Heart left ventricle (tissue), 13 donors: ENCODE measurements around the gene PRDM16.

Experiments
- CTCF ChIP-seq, 12 donors: fragments of 200-600 bp; sonication (generic) in 4 of 12; IDR thresholded peaks; one replicate each; pipeline versions ENCODE4 v1.5.0 to v1.8.0; 2018 to 2022; ENCODE audit warnings: antibody characterized with exemption in 12 of 12, mild to moderate bottlenecking in 5 of 12
- POLR2A ChIP-seq, 2 donors: fragments of 450-650 bp; IDR thresholded peaks; one replicate each; pipeline ENCODE4 v1.6.1; 2017; ENCODE audit warnings: antibody characterized with exemption in 2 of 2, mild to moderate bottlenecking in 2 of 2, moderate library complexity in 2 of 2
- donor health status: ischemic (EF 13 %, LVEDD 7.1; RV severe dilation, severe dysfunction).
- donor health status: DM: no; HTN: yes; CAD: no.
- donor health status: DM: no; HTN: no; CAD: no.
- donor health status: ischemic (EF 25% LVEDD 6.9; RV normal size, moderate dysfunction).
- donor health status: ischemic (EF 25% LVEDD 5.7; RV mildly dilated, moderate dysfunction).
- donor health status: ischemic (EF 35%, LVEDD 5.7; RV mildly dilated, moderate dysfunction).
- donor health status: nonischemic (EF 11% LVEDD 7.7; RV severe dilation, severe dysfunction).
- donor health status: DM: yes; HTN: yes; CAD: no.
- donor health status: PGD.
- donor health status: ischemic (EF 29% LVEDD 5.4; RV normal size, mild dysfunction).
- donor health status: nonischemic (EF 23%, LVEDD 6.1; RV moderate dilation, normal function).

GRCh38 chr1:3465935-3466321 is 396.9 kb downstream of the PRDM16 start:
- TF ChIP-seq CTCF (IDR thresholded peaks at IDR 0.05) (no peak), POLR2A (IDR thresholded peaks at IDR 0.05) (no peak)
